Caco-2 (cell line): ENCODE data around the gene AMBRA1. TPM values are rescaled to one million over a fixed set of nuclear protein-coding genes. Genes with fewer than 3 reads are reported as not detected.

Source experiments
- BruUV-seq: library from RNA; stranded (reverse); fragments of 400-500 nt; replicated peaks from 2 replicates; lab custom pipeline; 2021; lab: Mats Ljungman, UMichigan
- CTCF ChIA-PET: fragments of 300-600 bp; sonication (Branson Sonifier 250); formaldehyde crosslinking; loops from one replicate; lab custom pipeline; 2022; ENCODE audit warnings: antibody characterized with exemption; lab: Charles Lee
- POLR2A ChIA-PET: fragments of 300-600 bp; sonication (Branson Sonifier 250); formaldehyde crosslinking; loops from one replicate; lab custom pipeline; 2022; ENCODE audit warnings: antibody characterized with exemption; lab: Charles Lee
- DNase-seq, 2 experiments: peaks; one replicate each; pipeline versions ENCODE4 v3.0.0 to v3.0.0-alpha.2; 2020 to 2022
- H3K27me3 ChIP-seq: replicated peaks from 2 replicates; pipeline ENCODE4 v1.6.0; 2011; ENCODE audit warnings: low read length; ENCODE audit not compliant: control insufficient read depth, insufficient read depth
- H3K36me3 ChIP-seq: 2 replicates; pipeline ENCODE4 v1.5.1; 2011; ENCODE audit warnings: low read length; ENCODE audit not compliant: control insufficient read depth, insufficient read depth
- H3K4me1 ChIP-seq: fragments of 250-450 bp; sonication (Bioruptor Pico); 2 replicates; pipeline ENCODE4 v1.5.1; 2020; ENCODE audit warnings: mild to moderate bottlenecking
- H3K4me3 ChIP-seq: 2 replicates; pipeline ENCODE4 v1.5.1; 2011; ENCODE audit warnings: low read depth, mild to moderate bottlenecking, control low read depth, low read length
- H3K9me3 ChIP-seq: fragments of 250-450 bp; sonication (Bioruptor Pico); 2 replicates; pipeline ENCODE4 v1.5.1; 2020; ENCODE audit warnings: mild to moderate bottlenecking, moderate library complexity
- H3K27ac Mint-ChIP-seq: one replicate; pipeline ENCODE4 v1.8.0; 2022; ENCODE audit warnings: mixed read lengths; ENCODE audit not compliant: unreplicated experiment
- H3K27me3 Mint-ChIP-seq: one replicate; pipeline ENCODE4 v1.8.0; 2022; ENCODE audit warnings: mixed read lengths; ENCODE audit not compliant: insufficient read depth, unreplicated experiment
- H3K36me3 Mint-ChIP-seq: one replicate; pipeline ENCODE4 v1.8.0; 2022; ENCODE audit warnings: mild to moderate bottlenecking, mixed read lengths; ENCODE audit not compliant: insufficient read depth, unreplicated experiment
- H3K4me1 Mint-ChIP-seq: one replicate; pipeline ENCODE4 v1.8.0; 2022; ENCODE audit warnings: low read depth, mixed read lengths; ENCODE audit not compliant: unreplicated experiment
- H3K4me3 Mint-ChIP-seq: one replicate; pipeline ENCODE4 v1.8.0; 2022; ENCODE audit warnings: mild to moderate bottlenecking, moderate library complexity, mixed read lengths; ENCODE audit not compliant: unreplicated experiment
- H3K9me3 Mint-ChIP-seq: one replicate; pipeline ENCODE4 v1.8.0; 2022; ENCODE audit warnings: mixed read lengths; ENCODE audit not compliant: unreplicated experiment
- intact Hi-C: fragments of 100-400 bp; cut with micrococcal nuclease; formaldehyde crosslinking; loops from one replicate; pipeline ENCODE4 v1.10.0; 2022; ENCODE audit not compliant: unreplicated experiment
- total RNA-seq: library from RNA; stranded (reverse); gene quantifications from 2 replicates; pipeline ENCODE4 v1.2.3, GENCODE V29; 2022
- TF ChIP-seq, protein P1 (sequence below), 2 experiments: fragments of 200-600 bp in 1 of 2; IDR thresholded peaks; 1 replicate in 1 of 2; 2 replicates in 1 of 2; pipeline versions ENCODE4 v1.5.1 to v1.8.0; 2011 to 2022; ENCODE audit warnings: antibody characterized with exemption in 1 of 2, control low read depth in 1 of 2, inconsistent platforms in 1 of 2, low read depth in 1 of 2, low read length in 1 of 2, mild to moderate bottlenecking in 1 of 2, moderate library complexity in 1 of 2; ENCODE audit not compliant: insufficient read depth in 1 of 2, severe bottlenecking in 1 of 2, unreplicated experiment in 1 of 2

Gene AMBRA1
- total RNA-seq, 1 experiment from 2014 or later: 48.1 TPM

DNA sequence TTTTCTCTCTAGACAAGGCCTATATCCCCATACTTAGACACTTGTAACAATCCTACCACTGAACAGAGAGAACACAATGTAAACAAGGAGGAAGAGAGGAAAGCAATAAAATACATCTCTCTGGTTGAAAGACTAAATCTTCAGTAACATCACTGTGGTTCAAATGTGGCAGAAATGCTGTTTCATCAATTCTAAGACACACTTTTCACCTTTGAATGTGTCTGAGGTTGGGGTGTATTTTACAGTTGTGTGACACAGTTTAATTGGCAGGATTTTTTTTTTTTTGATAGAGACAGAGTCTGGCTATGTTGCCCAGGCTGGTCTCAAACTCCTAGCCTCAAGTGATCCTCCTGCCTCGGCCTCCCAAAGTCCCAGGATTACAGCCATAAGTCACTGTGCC is 79.5 kb downstream of the AMBRA1 start:
- DNase-seq: no peak
- H3K4me3 Mint-ChIP-seq: no peak overlapping the region
- TF ChIP-seq, protein P1, sequence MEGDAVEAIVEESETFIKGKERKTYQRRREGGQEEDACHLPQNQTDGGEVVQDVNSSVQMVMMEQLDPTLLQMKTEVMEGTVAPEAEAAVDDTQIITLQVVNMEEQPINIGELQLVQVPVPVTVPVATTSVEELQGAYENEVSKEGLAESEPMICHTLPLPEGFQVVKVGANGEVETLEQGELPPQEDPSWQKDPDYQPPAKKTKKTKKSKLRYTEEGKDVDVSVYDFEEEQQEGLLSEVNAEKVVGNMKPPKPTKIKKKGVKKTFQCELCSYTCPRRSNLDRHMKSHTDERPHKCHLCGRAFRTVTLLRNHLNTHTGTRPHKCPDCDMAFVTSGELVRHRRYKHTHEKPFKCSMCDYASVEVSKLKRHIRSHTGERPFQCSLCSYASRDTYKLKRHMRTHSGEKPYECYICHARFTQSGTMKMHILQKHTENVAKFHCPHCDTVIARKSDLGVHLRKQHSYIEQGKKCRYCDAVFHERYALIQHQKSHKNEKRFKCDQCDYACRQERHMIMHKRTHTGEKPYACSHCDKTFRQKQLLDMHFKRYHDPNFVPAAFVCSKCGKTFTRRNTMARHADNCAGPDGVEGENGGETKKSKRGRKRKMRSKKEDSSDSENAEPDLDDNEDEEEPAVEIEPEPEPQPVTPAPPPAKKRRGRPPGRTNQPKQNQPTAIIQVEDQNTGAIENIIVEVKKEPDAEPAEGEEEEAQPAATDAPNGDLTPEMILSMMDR (IDR thresholded peaks at IDR 0.05; ENCODE audit: insufficient read depth in 1 of 2, low read depth in 1 of 2, low read length in 1 of 2, severe bottlenecking in 1 of 2, unreplicated experiment in 1 of 2): no peak
- intact Hi-C loops: no loop called here
- no peaks in the 10 kb centered on the region for H3K4me1 Mint-ChIP-seq
- ChIA-PET POLR2A (no interaction called here), CTCF (no interaction called here)
- no TSS peak for BruUV-seq
- no peaks in the 10 kb centered on the region for H3K9me3 Mint-ChIP-seq
- H3K27me3 ChIP-seq: no peaks in the 10 kb centered on the region
- H3K36me3 Mint-ChIP-seq: peaks cover 24% of the 10 kb centered on the region
- H3K4me3 ChIP-seq: no peak overlapping the region
- no peaks in the 10 kb centered on the region for H3K9me3 ChIP-seq
- no peaks in the 10 kb centered on the region; the same call in 1 of the 2 replicates for H3K4me1 ChIP-seq
- H3K36me3 ChIP-seq: no peaks in the 10 kb centered on the region
- no peaks in the 10 kb centered on the region for H3K27me3 Mint-ChIP-seq
- H3K27ac Mint-ChIP-seq: no peak overlapping the region

DNA sequence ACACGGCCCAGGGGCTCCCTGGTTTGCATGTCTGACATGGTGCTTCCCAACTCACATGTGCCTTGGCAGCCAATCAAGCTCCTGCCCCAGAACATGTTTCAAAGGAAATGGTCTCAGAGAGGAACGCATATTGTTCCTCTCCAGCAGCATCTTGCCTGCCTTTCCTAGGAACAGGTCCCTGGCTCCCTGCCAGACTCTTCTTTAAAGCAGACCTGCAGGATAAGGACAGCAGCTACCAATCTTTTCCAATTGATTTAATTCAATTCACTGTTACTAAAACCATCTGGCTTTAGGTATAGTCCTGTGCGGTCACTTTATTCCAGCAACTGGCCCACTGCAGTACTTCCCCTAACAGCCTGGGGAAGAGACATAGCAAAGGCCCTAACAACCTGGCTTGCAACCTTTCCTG is 79.9 kb downstream of the AMBRA1 start:
- H3K9me3 Mint-ChIP-seq: no peaks in the 10 kb centered on the region
- no TSS peak for BruUV-seq

DNA sequence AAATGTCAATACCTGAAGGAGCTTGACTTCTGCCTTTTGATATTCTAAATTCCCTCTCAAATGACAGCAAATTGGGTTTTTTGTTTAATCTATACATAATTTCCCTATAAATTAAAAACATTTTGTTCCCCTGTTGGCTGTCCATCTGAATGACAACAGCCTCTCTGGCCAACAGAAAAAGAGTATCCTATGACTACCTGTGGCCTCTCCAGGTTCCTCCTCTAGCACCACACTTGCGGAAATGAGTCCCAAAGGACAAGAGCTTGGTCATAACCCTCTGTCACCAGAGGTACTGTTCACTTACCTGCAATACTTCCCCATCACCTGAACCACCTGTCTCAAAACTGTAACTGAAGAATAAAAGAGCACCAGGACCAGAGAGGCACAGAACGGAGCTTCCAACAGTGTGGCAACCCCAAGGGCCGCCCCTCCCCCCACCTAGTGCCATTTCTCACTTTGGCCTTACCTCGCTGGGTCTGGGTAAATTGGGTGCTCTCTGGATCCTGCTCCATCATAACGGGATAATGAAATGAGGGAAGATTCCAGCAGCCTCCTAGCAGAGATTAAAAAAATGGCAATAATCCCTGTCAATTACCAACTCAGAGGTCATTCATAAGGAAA is 81.5 kb downstream of the AMBRA1 start:
- intact Hi-C loops: no loop called here
- ChIA-PET POLR2A (no interaction called here), CTCF (no interaction called here)
- Histone ChIP-seq H3K4me1 (no peaks in the 10 kb centered on the region; the same call in 1 of the 2 replicates), H3K36me3 (no peaks in the 10 kb centered on the region; the same call in 1 of the 2 replicates), H3K4me3 (no peak overlapping the region), H3K9me3 (no peaks in the 10 kb centered on the region), H3K27me3 (no peaks in the 10 kb centered on the region)
- BruUV-seq: no TSS peak
- H3K4me3 Mint-ChIP-seq: no peak overlapping the region
- H3K27me3 Mint-ChIP-seq: no peaks in the 10 kb centered on the region
- H3K27ac Mint-ChIP-seq: no peak overlapping the region
- H3K4me1 Mint-ChIP-seq: no peaks in the 10 kb centered on the region
- no peaks in the 10 kb centered on the region for H3K9me3 Mint-ChIP-seq
- TF ChIP-seq, protein P1 (IDR thresholded peaks at IDR 0.05; ENCODE audit: insufficient read depth in 1 of 2, low read depth in 1 of 2, low read length in 1 of 2, severe bottlenecking in 1 of 2, unreplicated experiment in 1 of 2): no peak
- peaks cover 41% of the 10 kb centered on the region for H3K36me3 Mint-ChIP-seq
- no peak for DNase-seq

More for the DNA sequence above, 79.9 kb downstream of the AMBRA1 start:
- H3K4me3 ChIP-seq: no peak overlapping the region
- no peaks in the 10 kb centered on the region for H3K9me3 ChIP-seq
- Mint-ChIP-seq H3K36me3 (peaks cover 25% of the 10 kb centered on the region), H3K27me3 (no peaks in the 10 kb centered on the region), H3K27ac (no peak overlapping the region), H3K4me3 (no peak overlapping the region), H3K4me1 (no peaks in the 10 kb centered on the region)
- no peaks in the 10 kb centered on the region; the same call in 1 of the 2 replicates for H3K4me1 ChIP-seq
- intact Hi-C loops: no loop called here
- H3K27me3 ChIP-seq: no peaks in the 10 kb centered on the region
- TF ChIP-seq, protein P1 (IDR thresholded peaks at IDR 0.05; ENCODE audit: insufficient read depth in 1 of 2, low read depth in 1 of 2, low read length in 1 of 2, severe bottlenecking in 1 of 2, unreplicated experiment in 1 of 2): no peak
- no peak for DNase-seq
- ChIA-PET POLR2A (no interaction called here), CTCF (interaction anchor here (0.7 kb wide), 1 partner anchor 179 kb away, joined by 3 read pairs; no protein-coding TSS in a partner anchor)
- H3K36me3 ChIP-seq: no peaks in the 10 kb centered on the region
